WI38 (cell line): Measurements from ENCODE around the gene SPAG16.
"Not testable (repeated sequence)": the region's sequence is repeated elsewhere in the genome, so short reads cannot be mapped to it uniquely, and the experiment has no call there.

Experiments
- H3K4me3 ChIP-seq: 2 replicates; pipeline ENCODE4 v1.5.1; 2011; ENCODE audit warnings: low read depth, mild to moderate bottlenecking, control low read depth, low read length
- TF ChIP-seq, protein P1 (sequence below): IDR thresholded peaks from 2 replicates; pipeline ENCODE4 v1.5.1; 2012; ENCODE audit warnings: low read depth, mild to moderate bottlenecking, control low read depth, low read length

Gene SPAG16

DNA sequence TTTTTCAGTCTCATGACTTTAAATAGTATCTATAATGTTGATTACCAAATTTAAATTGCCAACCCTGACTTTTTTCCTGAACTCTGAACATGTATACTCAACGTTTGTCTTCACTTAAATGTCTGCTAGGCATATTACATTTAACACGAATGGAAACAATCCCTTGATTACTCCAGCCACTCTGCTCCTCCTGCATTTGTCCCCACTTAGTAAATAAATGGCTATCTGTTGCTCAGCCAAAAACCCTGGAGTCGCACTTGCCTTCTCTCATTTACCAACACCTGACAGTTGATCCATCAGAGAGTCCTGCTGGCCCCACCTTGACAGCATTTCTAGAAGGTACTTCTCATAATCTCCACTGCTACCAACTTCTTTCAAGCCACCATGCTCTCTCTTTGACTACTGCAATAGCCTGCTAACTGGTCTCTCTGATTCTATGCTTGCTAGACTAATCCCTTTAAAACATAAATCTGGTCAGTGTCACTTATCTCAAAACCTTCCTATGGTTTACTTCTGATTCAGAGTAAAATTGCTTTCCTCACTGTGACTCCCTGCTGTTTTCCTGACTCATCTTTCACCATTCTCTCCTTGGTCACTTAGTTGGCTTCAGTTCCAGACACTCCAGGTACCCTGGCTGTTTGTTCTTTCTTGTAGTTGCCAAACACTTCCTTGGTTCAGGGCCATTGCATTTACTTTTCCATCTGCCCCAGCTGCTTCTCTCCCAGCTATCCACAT is 31.9 kb downstream of the SPAG16 start:
- TF ChIP-seq, protein P1, sequence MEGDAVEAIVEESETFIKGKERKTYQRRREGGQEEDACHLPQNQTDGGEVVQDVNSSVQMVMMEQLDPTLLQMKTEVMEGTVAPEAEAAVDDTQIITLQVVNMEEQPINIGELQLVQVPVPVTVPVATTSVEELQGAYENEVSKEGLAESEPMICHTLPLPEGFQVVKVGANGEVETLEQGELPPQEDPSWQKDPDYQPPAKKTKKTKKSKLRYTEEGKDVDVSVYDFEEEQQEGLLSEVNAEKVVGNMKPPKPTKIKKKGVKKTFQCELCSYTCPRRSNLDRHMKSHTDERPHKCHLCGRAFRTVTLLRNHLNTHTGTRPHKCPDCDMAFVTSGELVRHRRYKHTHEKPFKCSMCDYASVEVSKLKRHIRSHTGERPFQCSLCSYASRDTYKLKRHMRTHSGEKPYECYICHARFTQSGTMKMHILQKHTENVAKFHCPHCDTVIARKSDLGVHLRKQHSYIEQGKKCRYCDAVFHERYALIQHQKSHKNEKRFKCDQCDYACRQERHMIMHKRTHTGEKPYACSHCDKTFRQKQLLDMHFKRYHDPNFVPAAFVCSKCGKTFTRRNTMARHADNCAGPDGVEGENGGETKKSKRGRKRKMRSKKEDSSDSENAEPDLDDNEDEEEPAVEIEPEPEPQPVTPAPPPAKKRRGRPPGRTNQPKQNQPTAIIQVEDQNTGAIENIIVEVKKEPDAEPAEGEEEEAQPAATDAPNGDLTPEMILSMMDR: no peak
- H3K4me3 ChIP-seq: no peak overlapping the region

DNA sequence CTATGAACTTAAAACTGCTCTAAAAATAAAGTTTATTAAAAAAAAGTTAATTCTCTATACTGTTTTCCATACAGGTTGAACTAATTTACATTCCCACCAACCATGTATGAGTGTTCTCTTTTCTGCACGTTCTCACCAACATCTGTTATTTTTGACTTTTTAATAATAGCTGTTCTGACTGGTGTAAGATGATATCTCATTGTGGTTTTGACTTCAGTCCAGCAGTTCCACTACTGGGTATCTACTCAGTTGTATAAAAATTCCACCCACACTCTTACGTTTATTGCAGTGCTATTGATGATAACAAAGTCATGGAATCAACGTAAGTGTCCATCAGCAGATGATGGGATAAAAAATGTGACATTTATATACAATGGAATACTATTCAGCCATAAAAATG is 33.7 kb downstream of the SPAG16 start:
- TF ChIP-seq, protein P1: no peak
- H3K4me3 ChIP-seq: no peak overlapping the region

GRCh38 chr2:213320604-213321003 is 36.3 kb downstream of the SPAG16 start:
- TF ChIP-seq, protein P1: no peak
- no peak overlapping the region for H3K4me3 ChIP-seq

GRCh38 chr2:213336253-213336770 is 52.0 kb downstream of the SPAG16 start:
- TF ChIP-seq, protein P1: no peak
- H3K4me3 ChIP-seq: no peak overlapping the region

- no peak overlapping the region for H3K4me3 ChIP-seq
- TF ChIP-seq, protein P1: no peak
Measured at GRCh38 chr2:213353419-213353818, 69.2 kb downstream of the SPAG16 start.

DNA sequence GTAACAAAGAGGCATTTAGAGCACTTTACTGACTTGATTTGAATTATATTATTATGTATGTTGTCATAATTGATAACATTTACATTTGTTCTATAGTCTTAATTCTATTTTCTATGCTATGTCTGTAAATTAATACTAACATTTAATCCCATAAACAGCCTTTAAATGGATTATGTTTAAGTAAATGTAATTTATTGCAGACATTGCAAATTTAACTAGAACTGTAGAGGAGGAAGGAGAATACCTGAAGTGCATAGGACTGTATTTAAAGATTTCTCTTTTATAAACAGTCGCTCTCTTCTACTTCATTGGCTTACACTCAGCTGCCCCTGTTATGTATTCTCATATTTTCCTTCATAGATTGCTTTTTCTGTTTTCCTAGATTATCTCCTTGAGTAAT is 92.4 kb downstream of the SPAG16 start:
- TF ChIP-seq, protein P1: no peak
- H3K4me3 ChIP-seq: no peak overlapping the region

DNA sequence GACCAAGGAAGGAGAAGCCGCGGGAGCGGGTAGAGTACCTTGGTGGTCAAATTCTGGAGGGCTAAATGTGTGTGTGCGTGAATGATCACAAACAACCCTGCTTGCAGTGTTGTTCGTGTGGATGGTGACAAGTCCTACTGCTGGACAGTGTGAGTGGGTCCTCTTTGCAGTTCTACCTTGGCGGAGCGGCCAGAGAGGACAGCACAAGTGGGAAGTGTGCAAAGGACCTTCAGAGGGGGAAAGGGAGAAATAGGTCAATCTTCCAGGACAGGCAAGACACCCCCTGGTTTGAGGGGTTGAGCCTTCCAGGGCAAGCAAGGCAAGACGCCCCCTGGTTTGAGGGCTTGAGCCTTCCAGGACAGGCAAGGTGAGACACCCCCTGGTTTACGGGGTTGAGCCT is 122.8 kb downstream of the SPAG16 start:
- H3K4me3 ChIP-seq: not testable (repeated sequence)

DNA sequence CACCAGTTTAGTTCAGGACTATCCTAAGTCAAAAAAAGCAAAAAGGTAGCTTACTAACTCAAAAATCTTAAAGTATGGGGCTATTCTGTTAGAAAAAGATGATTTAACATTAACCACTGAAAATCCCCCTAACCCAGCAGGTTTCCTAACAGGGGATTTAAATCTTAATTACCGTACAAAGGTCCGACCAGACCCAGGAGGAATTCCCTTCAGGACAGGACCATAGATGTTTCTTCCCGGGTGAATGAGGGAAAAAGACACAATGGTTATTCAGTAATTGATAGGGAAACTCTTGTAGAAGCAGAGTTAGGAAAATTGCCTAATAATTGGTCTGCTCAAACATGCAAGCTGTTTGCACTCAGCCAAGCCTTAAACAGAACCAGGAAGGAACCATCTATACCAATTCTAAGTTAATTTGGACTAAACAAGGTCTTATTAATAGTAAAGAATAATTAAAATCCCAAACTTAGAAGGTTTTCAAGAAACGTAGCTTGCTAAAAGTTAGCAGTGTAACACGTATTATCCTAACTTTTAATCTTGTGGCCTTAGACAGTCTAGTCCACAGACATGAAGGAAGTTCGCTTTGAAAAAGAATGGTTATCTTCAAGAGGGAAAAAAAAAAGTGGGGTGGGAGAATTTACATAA is 124.3 kb downstream of the SPAG16 start:
- not testable (repeated sequence) for H3K4me3 ChIP-seq

GRCh38 chr2:213410687-213411086 is 126.4 kb downstream of the SPAG16 start:
- not testable (repeated sequence) for H3K4me3 ChIP-seq
